HEK293 (cell line): ENCODE data around the gene METRNL.

Experiments used
- CTCF ChIA-PET: fragments of 350-600 bp; formaldehyde crosslinking; extraction: SDS; loops from one replicate; lab custom pipeline; 2021; ENCODE audit warnings: antibody characterized with exemption; lab: Yijun Ruan, JAX
- POLR2A ChIA-PET: fragments of 300-600 bp; formaldehyde crosslinking; extraction: SDS; loops from one replicate; lab custom pipeline; 2020; ENCODE audit warnings: antibody characterized with exemption, inconsistent platforms; lab: Yijun Ruan, JAX
- H3K27ac ChIP-seq: fragments of 200-500 bp; sonication (Bioruptor generic); 2 replicates; pipeline ENCODE4 v1.5.1; 2014; ENCODE audit warnings: low read depth, low read length, control low read depth, inconsistent platforms; ENCODE audit errors: extremely low read depth
- H3K36me3 ChIP-seq, 2 experiments: fragments of 200-500 bp in 1 of 2; sonication (Bioruptor generic) in 1 of 2; 1 replicate in 1 of 2; 2 replicates in 1 of 2; pipeline ENCODE4 v1.5.1; 2014 to 2017; ENCODE audit warnings: inconsistent platforms in 2 of 2, low read length in 2 of 2; ENCODE audit not compliant: control insufficient read depth in 2 of 2, insufficient read depth in 1 of 2
- H3K4me1 ChIP-seq: fragments of 200-500 bp; sonication (Bioruptor generic); 2 replicates; pipeline ENCODE4 v1.5.1; 2014; ENCODE audit warnings: mild to moderate bottlenecking, low read length, inconsistent platforms; ENCODE audit not compliant: control insufficient read depth, insufficient read depth
- H3K4me3 ChIP-seq: 2 replicates; pipeline ENCODE4 v1.5.1; 2011; ENCODE audit warnings: low read depth, mild to moderate bottlenecking, control low read depth, low read length, moderate library complexity
- H3K9me3 ChIP-seq: fragments of 200-500 bp; sonication (Bioruptor generic); 2 replicates; pipeline ENCODE4 v1.5.1; 2014; ENCODE audit warnings: low read depth, low read length, inconsistent platforms; ENCODE audit not compliant: control insufficient read depth, insufficient read depth
- ATF2 ChIP-seq: fragments of 450-650 bp; formaldehyde crosslinking; IDR thresholded peaks from 2 replicates; pipeline ENCODE4 v1.5.1; 2016; ENCODE audit warnings: missing biosample characterization, missing genetic modification characterization, low read depth
- ELK4 ChIP-seq: IDR thresholded peaks from 2 replicates; pipeline ENCODE4 v1.6.1; 2011; ENCODE audit warnings: mild to moderate bottlenecking, low read depth, low read length, borderline replicate concordance
- FEZF1 ChIP-seq: fragments of 450-650 bp; formaldehyde crosslinking; IDR thresholded peaks from 2 replicates; pipeline ENCODE4 v1.5.1; 2016; ENCODE audit warnings: missing biosample characterization, missing genetic modification characterization
- GLIS1 ChIP-seq: fragments of 450-650 bp; formaldehyde crosslinking; IDR thresholded peaks from 2 replicates; pipeline ENCODE4 v1.5.1; 2016; ENCODE audit warnings: missing biosample characterization, missing genetic modification characterization
- GLIS2 ChIP-seq: fragments of 450-650 bp; formaldehyde crosslinking; IDR thresholded peaks from 2 replicates; pipeline ENCODE4 v1.5.1; 2016; ENCODE audit warnings: missing biosample characterization, missing genetic modification characterization
- INSM2 ChIP-seq: fragments of 450-650 bp; formaldehyde crosslinking; IDR thresholded peaks from 2 replicates; pipeline ENCODE4 v1.5.1; 2016; ENCODE audit warnings: missing biosample characterization, missing genetic modification characterization
- KLF1 ChIP-seq: fragments of 450-650 bp; formaldehyde crosslinking; IDR thresholded peaks from 2 replicates; pipeline ENCODE4 v1.5.1; 2016; ENCODE audit warnings: missing biosample characterization, missing genetic modification characterization
- YY2 ChIP-seq: fragments of 450-650 bp; formaldehyde crosslinking; IDR thresholded peaks from 2 replicates; pipeline ENCODE4 v1.5.1; 2016; ENCODE audit warnings: missing biosample characterization, missing genetic modification characterization
- ZNF239 ChIP-seq: fragments of 450-650 bp; formaldehyde crosslinking; IDR thresholded peaks from 2 replicates; pipeline ENCODE4 v1.5.1; 2016; ENCODE audit warnings: missing biosample characterization, missing genetic modification characterization
- ZNF416 ChIP-seq: fragments of 450-650 bp; formaldehyde crosslinking; IDR thresholded peaks from 2 replicates; pipeline ENCODE4 v1.5.1; 2016; ENCODE audit warnings: missing biosample characterization, missing genetic modification characterization
- ZNF514 ChIP-seq: fragments of 450-650 bp; formaldehyde crosslinking; IDR thresholded peaks from 2 replicates; pipeline ENCODE4 v1.5.1; 2016; ENCODE audit warnings: missing biosample characterization, missing genetic modification characterization
- ZNF518A ChIP-seq: fragments of 450-650 bp; formaldehyde crosslinking; conservative IDR thresholded peaks from 2 replicates; pipeline ENCODE4 v1.5.1; 2016; ENCODE audit warnings: low read depth, missing biosample characterization, missing genetic modification characterization
- ZNF544 ChIP-seq: fragments of 450-650 bp; formaldehyde crosslinking; IDR thresholded peaks from 2 replicates; pipeline ENCODE4 v1.5.0; 2017; ENCODE audit warnings: missing biosample characterization, missing genetic modification characterization
- ZNF548 ChIP-seq: fragments of 450-650 bp; formaldehyde crosslinking; IDR thresholded peaks from 2 replicates; pipeline ENCODE4 v1.5.1; 2016; ENCODE audit warnings: missing biosample characterization, missing genetic modification characterization
- ZNF596 ChIP-seq: fragments of 450-650 bp; IDR thresholded peaks from 2 replicates; pipeline ENCODE4 v1.5.0; 2018; ENCODE audit warnings: missing biosample characterization, mild to moderate bottlenecking, missing genetic modification characterization, moderate library complexity
- ZSCAN4 ChIP-seq: fragments of 450-650 bp; formaldehyde crosslinking; IDR thresholded peaks from 2 replicates; pipeline ENCODE4 v1.5.1; 2017; ENCODE audit warnings: missing biosample characterization, missing genetic modification characterization
- ZSCAN5A ChIP-seq: fragments of 450-650 bp; formaldehyde crosslinking; IDR thresholded peaks from 2 replicates; pipeline ENCODE4 v1.5.1; 2016; ENCODE audit warnings: missing biosample characterization, missing genetic modification characterization

The METRNL gene

GRCh38 chr17:83071966-83072562 lies 7.3 kb upstream of the METRNL start:
- Histone ChIP-seq H3K4me3 (no peak overlapping the region), H3K27ac (no peak overlapping the region), H3K9me3 (no peaks in the 10 kb centered on the region), H3K4me1 (no peaks in the 10 kb centered on the region), H3K36me3 (no peaks in the 10 kb centered on the region)
- ChIA-PET POLR2A (no interaction called here), CTCF (interaction anchor here (0.6 kb wide), 1 partner anchor 915 kb away, joined by 3 read pairs; no protein-coding TSS in a partner anchor)
- TF ChIP-seq GLIS1 (tag by site-specific recombination) (peak; percentile 19; the same call in 1 of the 2 replicates), ELK4 (no peak), ZNF518A (tag by site-specific recombination) (no peak), GLIS2 (tag by site-specific recombination) (peak; percentile 35; the same call in 1 of the 2 replicates), ZNF239 (no peak), ATF2 (tag by site-specific recombination) (peak; percentile 43; the same call in 1 of the 2 replicates), ZNF596 (no peak)

GRCh38 chr17:83072600-83073358 lies 6.6 kb upstream of the METRNL start:
- ChIA-PET POLR2A (no interaction called here), CTCF (interaction anchor here (0.6 to 1.4 kb wide), 4 partner anchors 8 to 915 kb away, joined by 3 to 4 read pairs (median 3); no protein-coding TSS in a partner anchor)
- no peaks in the 10 kb centered on the region for H3K36me3 ChIP-seq
- no peaks in the 10 kb centered on the region for H3K4me1 ChIP-seq
- no peak for TF ChIP-seq ZNF416 (tag by site-specific recombination)
- TF ChIP-seq ZSCAN4 (tag by site-specific recombination): no peak
- TF ChIP-seq ZSCAN5A (tag by site-specific recombination): 0 out of 2 replicates have a peak, but pooled peaks have one; percentile 48
- no peak for TF ChIP-seq ZNF514 (tag by site-specific recombination)
- peak; percentile 67; the same call in 1 of the 2 replicates for TF ChIP-seq KLF1
- no peak for TF ChIP-seq INSM2
- no peak for TF ChIP-seq YY2 (tag by site-specific recombination)
- TF ChIP-seq ZNF544 (tag by site-specific recombination): no peak
- TF ChIP-seq ZNF548 (tag by site-specific recombination): no peak
- no peak for TF ChIP-seq FEZF1 (tag by site-specific recombination)
- H3K27ac ChIP-seq: no peak overlapping the region
- H3K4me3 ChIP-seq: no peak overlapping the region
- no peaks in the 10 kb centered on the region for H3K9me3 ChIP-seq
